ENCODE measurements around the gene CUL3. TPM values are rescaled to one million over a fixed set of nuclear protein-coding genes. Genes with fewer than 3 reads are reported as not detected.

The CUL3 gene
- total RNA-seq, 4 donors from 2014 or later, result 68.9 to 88.4 (median 77.7) TPM

DNA sequence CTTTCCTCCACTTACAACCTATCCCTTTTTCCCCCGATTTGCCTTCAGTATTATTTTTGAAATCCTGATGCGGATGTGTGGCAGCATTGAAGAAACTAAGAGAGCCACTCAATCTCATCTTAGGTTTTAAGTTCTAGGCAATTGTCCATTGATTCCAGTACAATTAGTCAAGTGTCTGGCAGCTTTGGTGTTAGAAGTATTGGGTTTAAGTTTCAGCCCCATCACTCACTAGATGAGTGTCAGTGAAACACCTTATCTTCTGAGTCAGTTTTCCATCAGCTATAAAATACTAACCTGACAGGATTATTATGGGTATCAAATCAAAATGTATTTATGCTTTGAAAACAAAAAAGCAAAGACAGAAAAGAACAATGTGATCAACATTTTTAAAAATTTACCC, 16.8 kb upstream of the CUL3 start:
- WGBS, result 90% methylated on average over 2 of the region's 2 CpGs
- H3K36me3 ChIP-seq, result no peaks in the 10 kb centered on the region
- no peak overlapping the region for H3K4me3 ChIP-seq
- no peaks in the 10 kb centered on the region for H3K4me1 ChIP-seq
- H3K9me3 ChIP-seq, result no peaks in the 10 kb centered on the region
- H3K27me3 ChIP-seq, result no peaks in the 10 kb centered on the region
- no peak for DNase-seq (ENCODE audit: low spot score in 2 of 2)
- TF ChIP-seq EP300 (IDR thresholded peaks at IDR 0.05), result no peak
- TF ChIP-seq POLR2A (IDR thresholded peaks at IDR 0.05), result no peak
- TF ChIP-seq POLR2AphosphoS5 (IDR thresholded peaks at IDR 0.05), result no peak
- no peak for TF ChIP-seq CTCF (IDR thresholded peaks at IDR 0.05)
- no peak overlapping the region for H3K27ac ChIP-seq

DNA sequence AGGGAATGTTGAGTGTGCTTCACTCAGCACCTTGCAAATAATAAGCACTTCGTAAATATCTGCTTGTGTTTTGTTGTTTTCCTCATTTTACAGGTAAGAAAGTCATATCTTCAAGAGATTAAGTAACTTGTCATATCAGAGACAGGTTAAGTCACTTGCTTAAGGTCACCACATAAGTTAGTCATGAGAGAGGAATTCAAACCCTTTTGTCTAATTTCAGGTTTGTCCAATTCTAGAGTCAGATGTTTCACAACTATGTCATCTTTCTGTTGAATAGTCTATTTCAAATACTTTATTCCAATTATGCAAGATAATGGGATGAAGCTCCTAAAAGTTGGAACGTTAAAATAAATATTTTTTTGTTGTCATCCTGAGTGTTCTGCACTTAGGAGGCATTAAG, 13.5 kb upstream of the CUL3 start:
- no peak overlapping the region for H3K4me3 ChIP-seq
- H3K9me3 ChIP-seq, result no peaks in the 10 kb centered on the region
- no peaks in the 10 kb centered on the region for H3K27me3 ChIP-seq
- H3K27ac ChIP-seq, result no peak overlapping the region
- TF ChIP-seq POLR2AphosphoS5 (IDR thresholded peaks at IDR 0.05) (no peak), POLR2A (IDR thresholded peaks at IDR 0.05) (no peak), EP300 (IDR thresholded peaks at IDR 0.05) (no peak), CTCF (IDR thresholded peaks at IDR 0.05) (no peak)
- H3K36me3 ChIP-seq, result no peaks in the 10 kb centered on the region
- 91% methylated on average over 2 of the region's 2 CpGs for WGBS
- DNase-seq (ENCODE audit: low spot score in 2 of 2), result no peak
- H3K4me1 ChIP-seq, result no peaks in the 10 kb centered on the region

DNA sequence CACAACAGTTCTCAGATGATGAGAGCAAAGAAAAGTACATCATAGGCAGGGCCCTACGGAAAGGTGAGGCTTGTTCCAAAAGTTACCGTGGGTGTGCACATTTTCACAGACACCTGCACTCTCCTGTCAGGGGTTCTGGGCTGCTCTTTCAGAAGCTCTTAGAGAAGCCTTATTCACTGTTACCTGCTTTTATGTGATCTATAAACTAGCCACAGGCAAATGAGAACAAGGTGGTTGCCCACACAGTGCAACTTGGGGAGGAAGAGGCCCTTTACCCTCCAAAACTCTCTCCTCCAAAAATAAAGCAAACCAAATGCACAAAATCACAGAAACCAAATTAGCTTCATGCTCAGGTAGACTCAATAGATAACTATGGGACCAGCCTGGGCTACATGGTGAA, 11.1 kb upstream of the CUL3 start:
- no peak for DNase-seq (ENCODE audit: low spot score in 2 of 2)
- no peaks in the 10 kb centered on the region for H3K9me3 ChIP-seq
- H3K27ac ChIP-seq, result no peak overlapping the region
- TF ChIP-seq POLR2AphosphoS5 (IDR thresholded peaks at IDR 0.05), result no peak
- TF ChIP-seq POLR2A (IDR thresholded peaks at IDR 0.05), result no peak
- no peak for TF ChIP-seq EP300 (IDR thresholded peaks at IDR 0.05)
- TF ChIP-seq CTCF (IDR thresholded peaks at IDR 0.05), result no peak
- H3K36me3 ChIP-seq, result no peaks in the 10 kb centered on the region
- no peaks in the 10 kb centered on the region for H3K27me3 ChIP-seq
- WGBS, result 96% methylated on average over 2 of the region's 2 CpGs
- H3K4me1 ChIP-seq, result no peaks in the 10 kb centered on the region
- H3K4me3 ChIP-seq, result no peak overlapping the region

GRCh38 chr2:224595518-224595917, 10.4 kb upstream of the CUL3 start:
- Histone ChIP-seq H3K4me3 (no peak overlapping the region), H3K4me1 (no peaks in the 10 kb centered on the region), H3K9me3 (no peaks in the 10 kb centered on the region), H3K27me3 (no peaks in the 10 kb centered on the region), H3K36me3 (no peaks in the 10 kb centered on the region), H3K27ac (no peak overlapping the region)
- WGBS, result 69% methylated on average over 4 of the region's 4 CpGs
- DNase-seq (ENCODE audit: low spot score in 2 of 2), result no peak
- TF ChIP-seq EP300 (IDR thresholded peaks at IDR 0.05), result no peak
- no peak for TF ChIP-seq POLR2A (IDR thresholded peaks at IDR 0.05)
- TF ChIP-seq CTCF (IDR thresholded peaks at IDR 0.05), result no peak
- TF ChIP-seq POLR2AphosphoS5 (IDR thresholded peaks at IDR 0.05), result no peak

DNA sequence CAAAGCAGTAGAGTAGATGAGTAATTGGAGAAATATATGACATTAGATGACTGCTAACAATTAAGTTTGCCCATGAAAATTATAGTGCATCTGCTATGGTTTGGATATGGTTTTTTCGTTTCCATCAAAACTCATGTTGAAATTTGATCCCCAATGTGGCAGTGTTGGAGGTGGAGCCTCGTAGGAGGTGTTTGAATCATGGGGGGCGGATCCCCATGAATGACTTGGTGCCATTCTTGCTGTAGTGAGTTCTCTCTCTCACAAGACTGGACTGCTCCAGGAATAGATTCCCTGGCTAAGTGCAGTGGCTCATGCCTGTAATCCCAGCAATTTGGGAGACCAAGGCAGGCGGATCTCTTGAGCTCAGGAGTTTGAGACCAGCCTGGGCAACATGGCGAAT, 9.7 kb upstream of the CUL3 start:
- DNase-seq (ENCODE audit: low spot score in 2 of 2), result no peak
- H3K9me3 ChIP-seq, result no peaks in the 10 kb centered on the region
- H3K27ac ChIP-seq, result no peak overlapping the region
- WGBS, result 79% methylated on average over 5 of the region's 5 CpGs
- H3K36me3 ChIP-seq, result no peaks in the 10 kb centered on the region
- H3K4me1 ChIP-seq, result no peaks in the 10 kb centered on the region
- no peaks in the 10 kb centered on the region for H3K27me3 ChIP-seq
- no peak overlapping the region for H3K4me3 ChIP-seq
- TF ChIP-seq POLR2A (IDR thresholded peaks at IDR 0.05), result no peak
- no peak for TF ChIP-seq POLR2AphosphoS5 (IDR thresholded peaks at IDR 0.05)
- TF ChIP-seq EP300 (IDR thresholded peaks at IDR 0.05), result no peak
- TF ChIP-seq CTCF (IDR thresholded peaks at IDR 0.05), result no peak
